Measurements from ENCODE around the gene FRS2.

DNA sequence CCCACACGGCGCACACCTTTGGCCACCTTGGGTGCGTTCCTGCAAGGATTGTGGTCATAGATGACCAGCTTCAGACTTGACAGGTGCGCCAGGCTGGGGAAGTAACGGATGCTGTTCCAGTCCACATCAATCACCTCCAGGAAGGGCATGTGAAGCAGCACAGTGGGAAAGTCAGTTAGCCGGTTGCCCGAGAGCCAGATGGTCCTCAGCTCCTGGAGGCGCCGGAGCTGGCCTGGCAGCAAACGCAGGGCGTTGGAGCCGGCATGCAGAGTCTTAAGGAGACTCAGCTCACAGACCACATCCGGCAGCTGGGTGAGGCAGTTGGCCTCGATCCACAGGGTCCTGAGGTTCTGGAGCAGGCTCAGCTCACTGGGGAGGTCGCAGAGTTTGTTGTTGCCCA lies 139.9 kb downstream of the FRS2 start:
- TF ChIP-seq POLR2AphosphoS5 (IDR thresholded peaks at IDR 0.05; ENCODE audit: borderline replicate concordance, low read depth, low read length) (no peak), EZH2 (IDR thresholded peaks at IDR 0.05) (no peak), FOXP2 (optimal IDR thresholded peaks at IDR 0.05; ENCODE audit: control extremely low read depth, extremely low read length, insufficient read depth) (no peak)
